ENCODE results near the gene RBM33. TPM values are rescaled to one million over a fixed set of nuclear protein-coding genes. Genes with fewer than 3 reads are reported as not detected.

The RBM33 gene
- polyA plus RNA-seq, 3 donors: 15.0 to 27.7 (median 22.2) TPM

GRCh38 chr7:155774947-155775346, 130.5 kb downstream of the RBM33 start:
- Histone ChIP-seq H3K4me1 (ENCODE audit: control insufficient read depth in 1 of 2, insufficient read depth in 2 of 2, low read length in 2 of 2) (peaks cover under 1 to 4% of the 10 kb centered on the region in 2 donors), H3K4me3 (replicated peaks in 1 of 3; ENCODE audit: low read depth in 2 of 3, low read length in 3 of 3) (no peak overlapping the region), H3K27ac (ENCODE audit: low read depth in 1 of 2, low read length in 2 of 2) (no peak overlapping the region), H3K9ac (ENCODE audit: insufficient read depth, low read length, poor library complexity, severe bottlenecking) (no peak overlapping the region), H3K36me3 (replicated peaks in 1 of 2; ENCODE audit: control insufficient read depth in 1 of 2, insufficient read depth in 2 of 2, low read length in 2 of 2) (peaks cover 75 to 100% of the 10 kb centered on the region in 2 donors), H4K20me1 (ENCODE audit: insufficient read depth, low read length) (peaks cover 69% of the 10 kb centered on the region), H3K79me2 (ENCODE audit: insufficient read depth, low read length) (peaks cover 21% of the 10 kb centered on the region), H2AFZ (ENCODE audit: insufficient read depth, low read depth, low read length, poor library complexity, severe bottlenecking) (no peak overlapping the region), H3K9me3 (replicated peaks in 1 of 2; ENCODE audit: control insufficient read depth in 1 of 2, insufficient read depth in 1 of 2, low read length in 2 of 2) (no peaks in the 10 kb centered on the region), H3K4me2 (replicated peaks; ENCODE audit: extremely low read depth, low read length, poor library complexity, severe bottlenecking) (no peak overlapping the region), H3K27me3 (ENCODE audit: control insufficient read depth in 2 of 2, insufficient read depth in 2 of 2, low read length in 2 of 2) (no peaks in the 10 kb centered on the region)
- DNase-seq: no peak
- peaks cover 89 to 94% of the 10 kb centered on the region in 2 donors for H3K36me3 Mint-ChIP-seq
- no peaks in the 10 kb centered on the region for H3K9me3 Mint-ChIP-seq
- intact Hi-C loops (cut with micrococcal nuclease): no loop called here
- H3K4me3 Mint-ChIP-seq: no peak overlapping the region
- TF ChIP-seq CTCF (IDR thresholded peaks at IDR 0.05): no peak
- peaks cover under 1% of the 10 kb centered on the region for H3K4me1 Mint-ChIP-seq
- H3K27ac Mint-ChIP-seq: no peak overlapping the region
- WGBS (ENCODE audit: insufficient coverage): 98% methylated on average over 7 of the region's 14 CpGs
- no peaks in the 10 kb centered on the region for H3K27me3 Mint-ChIP-seq (ENCODE audit: low read depth in 3 of 3)

- TF ChIP-seq CTCF (IDR thresholded peaks at IDR 0.05): no peak
- intact Hi-C loops (cut with micrococcal nuclease): no loop called here
- Histone ChIP-seq H3K9me3 (replicated peaks in 1 of 2; ENCODE audit: control insufficient read depth in 1 of 2, insufficient read depth in 1 of 2, low read length in 2 of 2) (no peaks in the 10 kb centered on the region), H3K79me2 (ENCODE audit: insufficient read depth, low read length) (peaks cover 13% of the 10 kb centered on the region), H3K4me3 (replicated peaks in 1 of 3; ENCODE audit: low read depth in 2 of 3, low read length in 3 of 3) (no peak overlapping the region), H3K27me3 (ENCODE audit: control insufficient read depth in 2 of 2, insufficient read depth in 2 of 2, low read length in 2 of 2) (no peaks in the 10 kb centered on the region), H3K27ac (ENCODE audit: low read depth in 1 of 2, low read length in 2 of 2) (no peak overlapping the region), H3K9ac (ENCODE audit: insufficient read depth, low read length, poor library complexity, severe bottlenecking) (no peak overlapping the region), H3K36me3 (replicated peaks in 1 of 2; ENCODE audit: control insufficient read depth in 1 of 2, insufficient read depth in 2 of 2, low read length in 2 of 2) (peaks cover 80 to 100% of the 10 kb centered on the region in 2 donors), H2AFZ (ENCODE audit: insufficient read depth, low read depth, low read length, poor library complexity, severe bottlenecking) (no peak overlapping the region), H3K4me2 (replicated peaks; ENCODE audit: extremely low read depth, low read length, poor library complexity, severe bottlenecking) (no peak overlapping the region), H4K20me1 (ENCODE audit: insufficient read depth, low read length) (peaks cover 68% of the 10 kb centered on the region), H3K4me1 (ENCODE audit: control insufficient read depth in 1 of 2, insufficient read depth in 2 of 2, low read length in 2 of 2) (no peaks in the 10 kb centered on the region)
- Mint-ChIP-seq H3K4me1 (no peaks in the 10 kb centered on the region), H3K27ac (no peak overlapping the region), H3K4me3 (no peak overlapping the region), H3K27me3 (ENCODE audit: low read depth in 3 of 3) (no peaks in the 10 kb centered on the region), H3K9me3 (no peaks in the 10 kb centered on the region), H3K36me3 (peaks cover 89 to 94% of the 10 kb centered on the region in 2 donors)
- 86% methylated on average over 3 of the region's 7 CpGs for WGBS (ENCODE audit: insufficient coverage)
- DNase-seq: no peak
Observed at GRCh38 chr7:155775691-155776090, 131.2 kb downstream of the RBM33 start.
